T-helper 1 cell (primary cell): Measurements from ENCODE around the gene SAG.

ENCODE experiments used
- DNase-seq, 5 donors: peaks; one replicate each; pipeline ENCODE4 v3.0.0-alpha.2; 2012 to 2020

SAG gene

DNA sequence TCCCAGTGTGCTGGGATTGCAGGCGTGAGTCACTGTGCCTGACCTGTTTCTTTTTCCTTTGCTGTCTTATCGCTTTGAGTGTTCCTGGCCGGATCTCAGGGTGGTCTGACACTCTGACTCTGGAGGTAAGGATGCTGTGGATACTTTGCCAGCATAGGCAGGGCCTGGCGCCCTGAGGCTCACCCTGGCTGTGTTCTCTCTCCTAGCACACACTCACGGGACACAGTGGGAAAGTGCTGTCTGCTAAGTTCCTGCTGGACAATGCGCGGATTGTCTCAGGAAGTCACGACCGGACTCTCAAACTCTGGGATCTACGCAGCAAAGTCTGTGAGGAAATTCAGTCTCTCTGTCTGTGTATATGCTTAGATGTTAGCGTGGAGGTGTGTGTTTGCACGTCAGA, 18.0 kb upstream of the SAG start:
- no peak for DNase-seq

DNA sequence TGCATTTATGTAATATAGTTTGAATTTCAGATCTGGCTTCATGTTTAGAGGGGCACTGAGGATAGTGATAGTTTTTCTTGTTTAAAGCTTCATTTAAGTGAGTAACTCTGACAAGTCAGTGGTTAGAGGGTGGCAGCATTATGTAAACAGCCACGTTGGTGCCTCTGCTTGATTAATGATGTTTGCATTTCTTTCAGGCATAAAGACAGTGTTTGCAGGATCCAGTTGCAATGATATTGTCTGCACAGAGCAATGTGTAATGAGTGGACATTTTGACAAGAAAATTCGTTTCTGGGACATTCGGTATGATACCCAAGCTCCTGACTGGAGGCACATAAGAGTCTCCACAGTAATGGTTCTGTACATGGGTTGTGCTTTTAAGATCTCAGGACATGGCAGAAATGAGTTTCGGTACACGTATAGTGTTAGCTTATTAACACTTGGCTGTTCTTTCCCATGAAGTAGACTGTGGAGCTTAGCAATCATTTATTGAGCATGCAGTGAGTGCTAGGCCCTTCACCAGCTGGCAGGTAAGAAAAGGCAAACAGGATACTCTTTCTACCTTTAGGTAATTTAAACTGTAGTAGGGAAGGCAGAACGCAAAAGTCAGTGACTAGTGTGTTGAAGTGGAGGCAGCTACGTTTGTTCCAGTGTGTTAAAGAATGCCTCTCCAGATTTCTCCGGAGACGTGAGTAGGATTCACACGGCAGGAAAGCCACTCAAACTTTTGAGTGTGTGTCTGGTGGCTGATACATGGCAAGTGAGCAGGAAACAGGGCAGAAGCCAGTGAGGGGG, 17.4 kb upstream of the SAG start:
- no peak for DNase-seq

GRCh38 chr2:233295891-233296290, 11.7 kb upstream of the SAG start:
- DNase-seq, result no peak

- DNase-seq, result no peak
Observed at GRCh38 chr2:233297076-233297475, 10.5 kb upstream of the SAG start.

DNA sequence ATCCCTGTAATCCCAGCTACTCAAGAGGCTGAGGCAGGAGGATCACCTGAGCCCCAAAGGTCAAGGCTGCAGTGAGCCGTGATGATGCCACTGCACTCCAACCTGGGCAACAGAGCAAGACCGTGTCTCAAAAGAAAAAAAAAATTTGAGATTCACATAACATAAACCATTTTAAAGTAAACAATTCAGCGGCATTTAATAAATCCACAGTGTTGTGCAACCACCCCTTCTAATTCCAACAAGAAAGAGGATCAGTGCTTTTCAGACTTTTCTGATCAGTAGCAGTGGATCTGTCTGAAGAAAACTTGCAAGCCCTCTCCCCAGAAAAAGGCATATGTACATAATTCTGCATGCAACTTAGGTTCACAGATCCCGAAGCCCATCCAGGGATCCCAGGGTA, 7.2 kb upstream of the SAG start:
- DNase-seq, result no peak

DNA sequence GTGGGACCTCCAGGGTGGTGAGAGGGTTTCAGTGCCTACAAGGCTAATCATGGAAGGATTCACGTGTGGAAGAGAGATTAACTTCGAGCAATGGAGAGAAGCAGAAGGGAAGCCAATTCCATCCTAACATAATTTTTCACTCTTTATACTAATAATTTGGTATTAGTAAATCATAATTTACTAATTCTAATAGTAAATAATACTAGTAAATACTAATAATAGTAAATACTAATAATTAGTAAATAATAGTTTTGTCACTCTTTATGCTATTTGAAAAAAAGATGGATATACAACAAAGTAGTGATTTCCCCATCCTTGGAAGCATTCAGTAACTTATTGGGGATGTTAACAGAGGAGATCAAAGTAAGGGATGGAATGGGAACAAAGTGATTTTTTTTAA, 6.4 kb upstream of the SAG start:
- no peak for DNase-seq

GRCh38 chr2:233301811-233302210, 5.8 kb upstream of the SAG start:
- DNase-seq, result no peak

DNA sequence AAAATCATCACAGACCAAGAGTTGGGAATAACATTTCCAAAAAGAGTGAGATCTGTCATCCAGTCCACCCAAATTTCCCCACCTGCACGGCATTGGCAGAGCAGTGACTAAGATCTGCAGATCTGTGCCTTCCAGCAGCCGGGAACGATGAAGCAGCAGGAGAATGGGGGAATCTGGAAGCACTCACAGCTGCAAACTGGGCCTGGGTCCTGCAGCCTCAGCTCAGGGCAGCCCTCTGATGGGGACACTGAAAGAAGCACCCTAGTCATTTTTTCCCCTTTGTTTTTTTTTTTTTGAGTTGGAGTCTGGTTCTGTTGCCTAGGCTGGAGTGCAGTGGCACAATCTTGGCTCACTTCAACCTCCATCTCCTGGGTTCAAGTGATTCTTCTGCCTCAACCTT, 4.4 kb upstream of the SAG start:
- no peak for DNase-seq

DNA sequence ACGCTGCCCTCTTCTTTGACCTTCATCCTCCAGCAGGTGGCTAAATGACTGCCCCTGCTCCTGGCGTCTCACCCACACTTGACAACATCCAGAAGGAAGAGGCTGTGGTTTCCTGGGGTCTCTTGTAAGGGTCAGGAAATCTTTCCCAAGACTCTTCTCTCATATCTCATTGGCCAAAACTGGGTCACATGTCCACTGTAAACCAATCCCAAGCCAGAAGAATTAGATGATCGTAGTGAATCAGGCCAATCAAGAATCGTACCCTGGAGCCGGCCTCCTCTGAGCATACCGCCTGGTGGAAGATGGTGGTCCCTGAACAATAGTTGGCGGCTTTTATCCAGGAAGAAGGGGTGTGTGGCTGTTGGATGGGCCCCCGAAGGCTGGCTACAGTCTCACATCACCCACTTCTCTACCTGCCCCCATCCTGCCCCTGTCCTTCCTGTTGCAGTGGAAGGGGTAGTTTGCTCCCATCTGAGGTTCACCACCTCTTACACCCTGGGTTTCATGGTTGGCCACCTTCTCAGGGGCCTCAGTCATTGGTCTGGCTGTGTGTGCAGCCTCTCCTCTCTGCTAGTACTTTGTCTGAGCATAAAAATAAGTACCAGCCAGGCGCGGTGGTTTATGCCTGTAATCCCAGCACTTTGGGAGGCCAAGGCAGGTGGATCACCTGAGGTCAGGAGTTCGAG, 3.8 kb downstream of the SAG start:
- no peak for DNase-seq

DNA sequence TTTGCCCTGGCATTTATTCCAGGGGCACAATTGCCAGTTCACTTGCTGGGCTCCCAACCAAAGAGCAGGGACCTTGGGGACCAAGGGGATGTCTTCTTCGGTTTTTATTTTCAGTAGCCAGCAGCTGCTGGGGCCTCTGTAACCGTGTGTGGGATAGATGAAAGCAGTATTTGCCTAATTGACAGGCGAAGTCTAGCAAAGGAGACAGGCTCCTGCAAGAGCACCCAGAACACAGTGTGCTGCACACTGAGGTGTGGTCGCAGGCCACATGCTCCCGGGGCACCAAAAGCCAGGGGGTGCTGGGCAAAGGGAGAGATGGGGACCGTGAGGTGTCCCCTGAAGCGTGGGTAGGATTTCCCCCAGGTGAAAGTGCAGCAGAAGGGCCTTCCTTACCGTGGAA, 5.3 kb downstream of the SAG start:
- DNase-seq, result no peak

DNA sequence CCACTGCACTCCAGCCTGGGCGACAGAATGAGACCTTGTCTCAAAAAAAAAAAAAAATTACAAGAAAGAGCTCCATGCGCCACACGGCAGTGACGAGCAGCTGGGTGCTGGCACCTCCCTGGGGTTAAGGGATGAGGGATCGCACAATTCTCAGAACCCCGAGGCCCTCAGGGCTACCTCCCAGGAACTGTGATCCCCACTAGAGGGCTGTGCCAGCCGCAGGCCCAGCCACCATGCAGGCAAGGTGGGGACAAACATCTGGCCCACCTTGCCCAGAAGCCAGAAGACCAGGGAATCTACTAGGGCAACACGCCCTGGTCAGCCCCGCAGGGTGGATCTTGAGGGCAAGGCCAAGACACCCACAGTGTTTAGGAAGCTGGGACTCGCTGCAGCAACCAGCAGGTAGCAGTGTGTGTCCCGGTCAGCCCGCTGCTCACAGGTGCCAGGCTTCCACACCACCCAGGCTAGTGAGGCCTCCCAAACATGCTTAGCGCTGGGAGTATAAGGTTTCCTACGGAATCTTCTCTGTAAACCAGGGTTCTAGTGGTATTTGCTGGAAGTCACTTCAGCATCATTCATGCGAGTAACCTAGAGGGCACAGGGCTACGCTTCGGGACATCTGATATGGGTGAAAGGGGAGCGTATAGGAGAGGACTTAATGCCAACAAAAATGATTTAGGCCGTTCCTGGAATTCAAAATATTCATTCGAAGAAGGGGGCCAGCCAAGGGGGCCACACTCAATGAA, 6.7 kb downstream of the SAG start:
- DNase-seq, result no peak

- no peak for DNase-seq
Observed at GRCh38 chr2:233317196-233317943, 9.8 kb downstream of the SAG start.

DNA sequence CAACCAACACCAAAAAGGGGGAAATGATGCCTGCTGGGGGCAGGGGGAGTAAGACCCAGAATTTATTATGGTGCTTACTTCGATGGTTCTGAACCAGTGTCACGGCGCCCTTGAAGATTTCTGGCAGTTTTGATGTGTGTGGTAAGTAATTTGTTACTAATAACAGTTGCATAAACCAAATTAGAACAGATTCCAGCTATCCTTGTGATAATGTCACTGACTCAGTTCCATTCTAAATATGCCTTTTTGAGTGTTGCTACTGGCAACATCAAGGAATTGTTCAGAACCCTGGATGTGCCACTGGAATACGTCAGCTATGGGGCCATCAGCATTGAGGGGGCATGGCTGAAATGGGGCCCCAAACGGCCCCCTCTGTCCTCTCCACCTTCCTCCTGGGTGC, 11.6 kb downstream of the SAG start:
- DNase-seq, result no peak

DNA sequence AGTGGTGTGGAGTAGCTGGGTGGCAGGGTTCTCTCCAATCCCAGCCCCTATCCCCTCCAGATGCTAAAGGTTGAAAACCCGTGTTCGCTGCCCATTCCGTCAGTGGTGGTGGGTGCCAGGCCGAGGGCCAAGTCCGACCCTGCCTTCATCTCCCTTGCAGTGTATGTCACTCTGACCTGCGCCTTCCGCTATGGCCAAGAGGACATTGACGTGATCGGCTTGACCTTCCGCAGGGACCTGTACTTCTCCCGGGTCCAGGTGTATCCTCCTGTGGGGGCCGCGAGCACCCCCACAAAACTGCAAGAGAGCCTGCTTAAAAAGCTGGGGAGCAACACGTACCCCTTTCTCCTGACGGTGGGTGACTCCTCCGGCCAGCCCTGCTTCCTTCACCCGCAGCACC, 12.9 kb downstream of the SAG start:
- no peak for DNase-seq

- no peak for DNase-seq
Observed at GRCh38 chr2:233321166-233321565, 13.6 kb downstream of the SAG start.

DNA sequence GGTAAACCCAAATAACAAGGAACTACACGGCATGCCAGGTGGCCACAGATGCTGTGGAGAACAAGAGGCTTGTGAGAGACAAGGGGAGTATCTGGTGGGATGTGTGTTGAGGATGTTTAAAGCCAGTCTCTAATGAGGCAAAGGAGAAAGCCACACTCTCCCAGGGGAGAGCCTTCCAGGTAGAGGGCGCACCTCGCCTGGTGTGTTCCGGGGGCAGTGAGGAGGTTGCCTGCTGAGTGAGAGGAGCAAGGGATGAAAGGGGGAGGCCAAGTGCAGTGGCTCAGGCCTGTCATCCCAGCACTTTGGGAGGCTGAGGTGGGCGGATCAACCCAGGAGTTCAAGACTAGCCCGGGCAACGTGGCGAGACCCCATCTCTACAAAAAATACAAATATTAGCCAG, 16.2 kb downstream of the SAG start:
- no peak for DNase-seq

DNA sequence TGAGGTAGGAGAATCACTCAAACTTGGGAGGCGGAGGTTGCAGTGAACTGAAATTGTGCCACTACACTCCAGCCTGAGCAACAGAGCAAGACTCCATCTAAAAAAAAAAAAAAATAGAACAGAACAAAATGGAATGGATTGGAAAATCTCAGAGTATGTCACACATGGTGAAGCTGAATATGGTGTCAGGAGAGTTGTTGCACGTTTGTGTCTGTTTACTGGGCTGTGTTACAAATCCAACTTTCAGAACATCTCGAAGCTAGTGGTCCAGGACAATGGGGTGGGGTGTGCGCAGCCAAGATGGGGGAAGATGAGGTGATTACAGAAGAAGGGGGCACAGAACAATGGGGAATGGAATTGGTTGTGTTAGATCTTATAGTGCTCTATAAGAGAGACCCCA, 17.6 kb downstream of the SAG start:
- DNase-seq, result no peak

DNA sequence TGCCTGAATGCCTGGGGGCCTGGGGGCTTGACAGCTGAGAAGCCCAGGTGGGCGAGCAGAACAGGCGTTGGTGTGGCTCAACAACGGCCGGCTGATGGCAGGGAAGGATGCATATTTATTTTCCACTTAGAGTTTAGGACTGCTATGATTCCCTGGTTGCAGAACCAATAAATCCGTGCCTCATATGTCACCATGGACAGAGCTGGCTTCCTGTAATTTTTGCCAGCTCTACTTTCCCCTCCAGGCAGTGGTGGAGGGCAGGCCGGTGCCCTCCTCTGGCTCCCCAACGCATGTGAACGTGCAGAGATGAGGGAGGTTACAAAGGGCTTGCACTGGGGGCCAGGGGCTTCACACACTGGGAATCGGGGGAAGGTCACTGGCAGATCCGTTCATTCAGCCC, 18.2 kb downstream of the SAG start:
- DNase-seq, result no peak

GRCh38 chr2:233326500-233326899, 18.9 kb downstream of the SAG start:
- no peak for DNase-seq

- no peak for DNase-seq
Observed at GRCh38 chr2:233328922-233329321, 21.3 kb downstream of the SAG start.

- no peak for DNase-seq
Observed at GRCh38 chr2:233329489-233330135, 22.0 kb downstream of the SAG start.

- peak; percentile 38 to 96 (median 62) for DNase-seq
Observed at GRCh38 chr2:233331536-233331935, 23.9 kb downstream of the SAG start.

DNA sequence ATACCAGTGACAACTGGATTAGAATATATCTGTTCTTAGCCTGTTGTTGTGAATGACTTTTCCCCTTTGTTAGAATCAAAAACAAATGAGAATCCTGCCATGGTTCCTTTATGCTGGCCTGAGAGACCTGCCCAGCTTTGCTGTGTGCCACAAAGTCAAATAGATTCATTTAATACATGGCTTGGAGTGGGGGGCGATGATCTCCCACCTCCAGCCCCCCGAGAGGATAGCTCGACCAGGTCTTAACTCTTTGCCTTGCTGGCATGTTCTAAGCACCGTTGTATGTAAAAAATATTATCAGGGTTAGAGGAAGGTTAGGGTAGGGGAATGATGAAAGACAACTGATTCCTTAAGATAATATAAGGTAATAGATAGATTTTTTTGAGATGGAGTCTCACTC, 24.5 kb downstream of the SAG start:
- DNase-seq, result no peak
